ENCODE data around the gene CRTAC1. TPM values are rescaled to one million over a fixed set of nuclear protein-coding genes. Genes with fewer than 3 reads are reported as not detected.

Gene CRTAC1
- total RNA-seq, 2 experiments from 2014 or later: not detected

DNA sequence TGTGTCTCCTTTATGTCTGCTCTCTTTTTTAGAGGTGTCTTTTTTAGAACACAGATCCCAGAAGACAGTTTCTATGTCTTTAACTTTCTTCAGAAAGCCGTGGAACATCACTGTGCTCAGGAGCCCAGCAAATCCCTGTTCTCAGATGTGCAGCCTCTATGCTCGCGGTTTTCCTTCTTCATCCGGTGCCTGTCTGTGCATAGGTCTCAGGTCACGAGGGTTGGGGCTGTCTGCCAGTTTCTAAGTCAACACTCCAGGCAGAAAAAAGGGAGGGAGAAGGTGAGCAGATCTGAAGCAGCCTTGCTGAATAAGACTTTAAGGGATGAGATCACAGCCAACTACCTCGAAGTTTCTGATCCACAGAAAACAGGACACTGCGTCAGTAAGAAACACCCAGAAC is 68.5 kb downstream of the CRTAC1 start:
- no peak overlapping the region for H3K27ac Mint-ChIP-seq
- H3K36me3 Mint-ChIP-seq (ENCODE audit: low read depth): no peaks in the 10 kb centered on the region
- DNase-seq (no peak), ATAC-seq (no peak)
- CTCF ChIA-PET: no interaction called here
- POLR2A ChIA-PET: no interaction called here
- H3K9me3 Mint-ChIP-seq (ENCODE audit: insufficient read depth): no peaks in the 10 kb centered on the region
- H3K27me3 Mint-ChIP-seq (ENCODE audit: low read depth): peaks cover 12% of the 10 kb centered on the region
- H3K4me3 Mint-ChIP-seq: no peak overlapping the region
- no peaks in the 10 kb centered on the region for H3K4me1 Mint-ChIP-seq (ENCODE audit: low read depth)

GRCh38 chr10:97960269-97961056 is 70.0 kb downstream of the CRTAC1 start:
- ATAC-seq: no peak

GRCh38 chr10:97949462-97949861 is 81.0 kb downstream of the CRTAC1 start:
- ChIA-PET CTCF (no interaction called here), POLR2A (no interaction called here)
- no peak overlapping the region for H3K27ac Mint-ChIP-seq
- ATAC-seq (no peak), DNase-seq (no peak)
- H3K9me3 Mint-ChIP-seq (ENCODE audit: insufficient read depth): no peaks in the 10 kb centered on the region
- peaks cover 4% of the 10 kb centered on the region for H3K27me3 Mint-ChIP-seq (ENCODE audit: low read depth)
- no peak overlapping the region for H3K4me3 Mint-ChIP-seq
- H3K4me1 Mint-ChIP-seq (ENCODE audit: low read depth): no peaks in the 10 kb centered on the region
- H3K36me3 Mint-ChIP-seq (ENCODE audit: low read depth): no peaks in the 10 kb centered on the region

More at GRCh38 chr10:97960269-97961056, 70.0 kb downstream of the CRTAC1 start:
- no peak overlapping the region for H3K4me3 Mint-ChIP-seq
- H3K36me3 Mint-ChIP-seq (ENCODE audit: low read depth): no peaks in the 10 kb centered on the region
- no peak for DNase-seq
- peaks cover 16% of the 10 kb centered on the region for H3K27me3 Mint-ChIP-seq (ENCODE audit: low read depth)
- POLR2A ChIA-PET: no interaction called here
- no peaks in the 10 kb centered on the region for H3K4me1 Mint-ChIP-seq (ENCODE audit: low read depth)
- CTCF ChIA-PET: no interaction called here
- H3K9me3 Mint-ChIP-seq (ENCODE audit: insufficient read depth): no peaks in the 10 kb centered on the region
- H3K27ac Mint-ChIP-seq: no peak overlapping the region

DNA sequence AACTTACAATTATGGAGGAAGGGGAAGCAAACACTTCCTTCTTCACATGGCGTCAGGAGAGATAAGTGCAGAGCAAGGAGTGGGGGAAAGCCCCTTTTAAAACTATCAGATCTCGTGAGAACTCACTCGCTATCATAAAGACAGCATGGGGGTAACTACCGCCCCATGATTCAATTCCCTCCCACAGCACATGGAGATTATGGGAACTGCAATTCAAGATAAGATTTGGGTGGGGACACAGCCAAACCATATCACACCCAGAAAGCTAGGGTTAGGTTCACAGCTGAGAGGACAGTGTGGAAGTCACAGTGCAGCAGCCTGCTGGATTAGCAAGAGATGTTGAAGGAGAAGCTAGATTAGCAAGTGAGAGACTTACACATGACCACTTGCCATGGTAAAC is 81.6 kb downstream of the CRTAC1 start:
- Mint-ChIP-seq H3K27me3 (ENCODE audit: low read depth) (peaks cover 4% of the 10 kb centered on the region), H3K9me3 (ENCODE audit: insufficient read depth) (no peaks in the 10 kb centered on the region), H3K36me3 (ENCODE audit: low read depth) (no peaks in the 10 kb centered on the region), H3K4me3 (no peak overlapping the region), H3K27ac (no peak overlapping the region), H3K4me1 (ENCODE audit: low read depth) (no peaks in the 10 kb centered on the region)
- ATAC-seq (no peak), DNase-seq (no peak)
- ChIA-PET CTCF (no interaction called here), POLR2A (no interaction called here)

GRCh38 chr10:97944772-97945171 is 85.6 kb downstream of the CRTAC1 start:
- H3K4me3 Mint-ChIP-seq: no peak overlapping the region
- ATAC-seq: no peak
- POLR2A ChIA-PET: no interaction called here
- H3K4me1 Mint-ChIP-seq (ENCODE audit: low read depth): no peaks in the 10 kb centered on the region
- no peaks in the 10 kb centered on the region for H3K9me3 Mint-ChIP-seq (ENCODE audit: insufficient read depth)
- CTCF ChIA-PET: no interaction called here
- peaks cover 16% of the 10 kb centered on the region for H3K27me3 Mint-ChIP-seq (ENCODE audit: low read depth)
- no peak for DNase-seq
- H3K27ac Mint-ChIP-seq: no peak overlapping the region
- H3K36me3 Mint-ChIP-seq (ENCODE audit: low read depth): no peaks in the 10 kb centered on the region

DNA sequence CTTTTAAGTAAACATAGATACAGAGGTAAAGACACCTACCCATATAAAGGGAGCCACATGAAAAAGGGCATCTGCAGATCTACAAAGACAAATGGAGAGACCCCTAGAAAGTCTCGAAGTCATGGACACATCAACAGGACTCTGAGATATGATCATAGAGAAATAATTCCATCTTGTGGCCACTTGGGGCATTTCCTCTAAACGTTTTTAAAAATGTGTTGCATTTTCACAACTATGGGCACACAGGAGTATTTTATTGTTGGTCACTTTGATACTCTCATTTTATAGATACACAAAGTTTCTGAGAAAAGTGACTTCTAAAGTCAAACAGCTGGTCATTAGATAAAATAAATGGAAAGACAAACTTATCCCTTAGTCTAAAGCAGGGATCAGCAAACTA is 87.1 kb downstream of the CRTAC1 start:
- Mint-ChIP-seq H3K9me3 (ENCODE audit: insufficient read depth) (no peaks in the 10 kb centered on the region), H3K27me3 (ENCODE audit: low read depth) (peaks cover 19% of the 10 kb centered on the region)

GRCh38 chr10:97940534-97940933 is 89.9 kb downstream of the CRTAC1 start:
- POLR2A ChIA-PET: no interaction called here
- Mint-ChIP-seq H3K4me1 (ENCODE audit: low read depth) (no peaks in the 10 kb centered on the region), H3K27me3 (ENCODE audit: low read depth) (peaks cover 15% of the 10 kb centered on the region), H3K9me3 (ENCODE audit: insufficient read depth) (no peaks in the 10 kb centered on the region), H3K36me3 (ENCODE audit: low read depth) (no peaks in the 10 kb centered on the region), H3K4me3 (no peak overlapping the region), H3K27ac (no peak overlapping the region)
- CTCF ChIA-PET: interaction anchor here (1.2 to 1.5 kb wide), 2 partner anchors 10 to 26 kb away, joined by 3 to 6 read pairs; no protein-coding TSS in a partner anchor
- no peak for ATAC-seq
- DNase-seq: no peak

More for the DNA sequence above, 87.1 kb downstream of the CRTAC1 start:
- ATAC-seq (no peak), DNase-seq (no peak)
- Mint-ChIP-seq H3K36me3 (ENCODE audit: low read depth) (no peaks in the 10 kb centered on the region), H3K27ac (no peak overlapping the region), H3K4me1 (ENCODE audit: low read depth) (no peaks in the 10 kb centered on the region), H3K4me3 (no peak overlapping the region)
- ChIA-PET POLR2A (no interaction called here), CTCF (no interaction called here)

DNA sequence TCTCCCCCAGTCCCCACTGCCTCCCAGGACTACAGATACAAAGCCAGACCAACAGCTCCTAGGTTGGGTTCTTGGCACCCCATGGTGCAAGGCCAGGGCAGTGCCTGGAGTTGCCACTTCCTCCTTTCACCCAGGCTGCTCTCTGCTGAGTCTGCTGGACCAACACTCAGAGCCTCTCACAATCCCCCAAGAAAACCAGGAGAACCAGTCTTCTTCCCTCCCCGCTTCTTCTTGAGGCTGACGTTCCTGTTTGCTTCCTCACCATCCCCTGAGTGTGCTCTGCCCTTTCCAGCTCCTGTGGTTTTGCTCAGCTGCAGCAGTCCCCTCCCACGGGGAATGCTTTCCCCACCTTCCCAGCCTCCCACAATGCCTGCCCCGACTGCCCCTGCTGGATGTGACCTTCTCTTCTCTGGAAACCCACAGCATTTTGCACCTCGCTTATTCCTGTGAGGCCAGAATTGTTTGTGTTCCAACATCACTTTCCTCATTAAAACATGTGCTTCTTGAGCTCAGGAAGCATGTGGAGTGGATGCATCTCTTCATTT is 90.9 kb downstream of the CRTAC1 start:
- POLR2A ChIA-PET: no interaction called here
- no peak for ATAC-seq
- no peaks in the 10 kb centered on the region for H3K4me1 Mint-ChIP-seq (ENCODE audit: low read depth)
- H3K4me3 Mint-ChIP-seq: no peak overlapping the region
- peaks cover 15% of the 10 kb centered on the region for H3K27me3 Mint-ChIP-seq (ENCODE audit: low read depth)
- no peaks in the 10 kb centered on the region for H3K36me3 Mint-ChIP-seq (ENCODE audit: low read depth)
- no peak overlapping the region for H3K27ac Mint-ChIP-seq
- CTCF ChIA-PET: no interaction called here
- no peaks in the 10 kb centered on the region for H3K9me3 Mint-ChIP-seq (ENCODE audit: insufficient read depth)
- no peak for DNase-seq

- Mint-ChIP-seq H3K36me3 (ENCODE audit: low read depth) (no peaks in the 10 kb centered on the region), H3K4me1 (ENCODE audit: low read depth) (no peaks in the 10 kb centered on the region)
- POLR2A ChIA-PET: no interaction called here
Observed at GRCh38 chr10:97937928-97938327, 92.5 kb downstream of the CRTAC1 start.

GRCh38 chr10:97937054-97937453 is 93.4 kb downstream of the CRTAC1 start:
- ATAC-seq (no peak), DNase-seq (no peak)
- POLR2A ChIA-PET: no interaction called here
- Mint-ChIP-seq H3K4me1 (ENCODE audit: low read depth) (no peaks in the 10 kb centered on the region), H3K9me3 (ENCODE audit: insufficient read depth) (no peaks in the 10 kb centered on the region), H3K36me3 (ENCODE audit: low read depth) (no peaks in the 10 kb centered on the region), H3K27ac (no peak overlapping the region), H3K27me3 (ENCODE audit: low read depth) (peaks cover 13% of the 10 kb centered on the region), H3K4me3 (no peak overlapping the region)
- CTCF ChIA-PET: no interaction called here

More at GRCh38 chr10:97937928-97938327, 92.5 kb downstream of the CRTAC1 start:
- peaks cover 15% of the 10 kb centered on the region for H3K27me3 Mint-ChIP-seq (ENCODE audit: low read depth)
- CTCF ChIA-PET: no interaction called here
- no peak for ATAC-seq
- H3K4me3 Mint-ChIP-seq: no peak overlapping the region
- H3K27ac Mint-ChIP-seq: no peak overlapping the region
- no peaks in the 10 kb centered on the region for H3K9me3 Mint-ChIP-seq (ENCODE audit: insufficient read depth)
- no peak for DNase-seq

- Mint-ChIP-seq H3K4me1 (ENCODE audit: low read depth) (no peaks in the 10 kb centered on the region), H3K27ac (no peak overlapping the region), H3K9me3 (ENCODE audit: insufficient read depth) (no peaks in the 10 kb centered on the region), H3K36me3 (ENCODE audit: low read depth) (no peaks in the 10 kb centered on the region), H3K4me3 (no peak overlapping the region), H3K27me3 (ENCODE audit: low read depth) (peaks cover 5% of the 10 kb centered on the region)
- ATAC-seq (no peak), DNase-seq (no peak)
- ChIA-PET CTCF (no interaction called here), POLR2A (no interaction called here)
Observed at GRCh38 chr10:97936126-97936525, 94.3 kb downstream of the CRTAC1 start.

DNA sequence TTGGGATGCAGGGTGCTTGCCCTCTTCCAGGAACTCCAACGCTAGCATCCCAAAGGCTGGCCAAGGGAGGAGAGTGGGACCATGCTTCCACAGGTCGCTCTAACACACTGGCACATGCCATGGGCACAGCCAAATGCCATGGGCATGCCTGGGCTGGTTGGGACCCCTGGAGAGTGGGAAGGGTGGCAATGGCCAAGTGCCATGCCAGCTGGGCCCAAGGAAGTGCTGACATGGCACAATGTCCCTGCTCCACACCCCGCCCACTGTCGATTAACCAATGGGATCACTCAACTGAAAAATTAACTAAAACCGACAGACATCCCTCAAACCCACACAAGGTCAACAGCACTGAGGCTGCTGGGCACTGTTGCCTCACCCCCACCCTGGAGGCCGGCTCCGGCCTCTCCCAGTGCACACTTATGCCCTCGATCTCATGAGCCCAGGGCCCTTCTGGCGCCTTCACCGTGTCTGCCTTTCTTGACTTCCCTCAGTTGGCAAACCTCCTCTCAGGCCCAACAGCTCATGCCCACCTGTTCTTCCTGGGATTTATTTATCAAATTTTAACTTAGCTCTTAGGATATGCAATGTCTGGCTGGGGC is 97.4 kb downstream of the CRTAC1 start:
- Mint-ChIP-seq H3K27ac (no peak overlapping the region), H3K36me3 (ENCODE audit: low read depth) (no peaks in the 10 kb centered on the region), H3K4me3 (no peak overlapping the region), H3K9me3 (ENCODE audit: insufficient read depth) (no peaks in the 10 kb centered on the region), H3K4me1 (ENCODE audit: low read depth) (no peaks in the 10 kb centered on the region), H3K27me3 (ENCODE audit: low read depth) (peaks cover 10% of the 10 kb centered on the region)
- ChIA-PET CTCF (interaction anchor here (0.8 kb wide), 1 partner anchor 18 kb away, joined by 3 read pairs; no protein-coding TSS in a partner anchor), POLR2A (no interaction called here)
- ATAC-seq (no peak), DNase-seq (no peak)

Data from activated CD8-positive, alpha-beta T cell treated with anti-CD3 and anti-CD28 coated beads, Interleukin-2, amount 10 ng/mL, durations not matched to agents 7 days and 5 days (primary cell).